Measurements from ENCODE around the gene TNFRSF13B.

DNA sequence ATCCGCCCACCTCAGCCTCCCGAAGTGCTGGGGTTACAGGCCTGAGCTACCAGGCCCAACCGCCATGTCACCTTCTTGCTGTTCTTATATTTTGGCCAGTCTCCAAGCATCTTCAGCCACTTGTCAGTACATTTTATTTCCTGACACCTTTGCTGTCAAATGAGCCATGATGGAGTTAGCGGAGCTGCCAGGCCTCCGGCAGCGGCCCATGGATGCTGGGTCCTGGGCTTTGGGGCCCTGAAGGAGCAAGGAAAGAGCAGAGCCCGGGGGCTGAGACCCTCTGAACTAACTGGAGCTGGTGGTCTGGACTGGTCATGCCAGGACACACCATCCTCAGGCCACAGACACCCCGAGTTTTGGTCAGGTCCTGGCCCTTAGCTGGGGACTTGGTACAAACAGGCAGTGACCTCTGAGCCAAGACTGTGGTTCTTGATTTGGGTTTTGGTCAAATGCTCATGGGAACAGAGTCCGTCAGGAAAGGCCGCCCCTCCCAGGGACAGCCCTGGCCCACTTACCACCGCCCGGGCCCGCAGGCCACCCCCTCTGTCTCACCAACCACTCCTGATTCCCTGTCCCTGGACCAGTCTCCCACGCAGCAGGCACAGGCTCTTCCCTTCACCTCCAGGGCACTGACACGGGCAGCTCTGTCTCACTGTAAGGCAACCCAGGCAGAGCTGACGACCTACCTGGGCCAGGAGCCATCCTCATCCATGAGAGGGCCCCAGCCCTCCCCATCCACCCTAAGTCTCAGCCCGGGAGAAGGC is 42.0 kb downstream of the TNFRSF13B start:
- TF ChIP-seq POLR2AphosphoS5 (IDR thresholded peaks at IDR 0.05; ENCODE audit: borderline replicate concordance, low read depth, low read length): no peak
- no peak for TF ChIP-seq EZH2 (IDR thresholded peaks at IDR 0.05)
